ENCODE measurements around the gene GIMAP4. TPM values are rescaled to one million over a fixed set of nuclear protein-coding genes. Genes with fewer than 3 reads are reported as not detected.

Gene GIMAP4
- total and polyA plus RNA-seq, 4 donors, result 3.2 to 75.3 (median 33.6) TPM

- intact Hi-C loops (cut with DNase I), result no loop called here
- Histone ChIP-seq H3K4me3 (ENCODE audit: low read length in 2 of 2) (no peak overlapping the region), H3K36me3 (ENCODE audit: control insufficient read depth in 1 of 2, insufficient read depth in 2 of 2, low read length in 1 of 2) (no peaks in the 10 kb centered on the region), H3K27ac (ENCODE audit: low read depth in 1 of 2, low read length in 2 of 2) (no peak overlapping the region), H3K27me3 (ENCODE audit: control insufficient read depth in 1 of 2, insufficient read depth in 2 of 2, low read length in 1 of 2) (no peaks in the 10 kb centered on the region), H3K9me3 (ENCODE audit: control insufficient read depth, low read length) (peaks cover 4% of the 10 kb centered on the region), H3K4me1 (ENCODE audit: control insufficient read depth in 1 of 2, insufficient read depth in 2 of 2, low read length in 2 of 2) (no peaks in the 10 kb centered on the region)
- no peak for ATAC-seq (ENCODE audit: low FRiP score)
- 0 to 47% methylated on average over 1 of the region's 1 CpG for WGBS, 2 donors
- DNase-seq, result no peak
Measured at GRCh38 chr7:150560486-150560885, 6.7 kb upstream of the GIMAP4 start.

DNA sequence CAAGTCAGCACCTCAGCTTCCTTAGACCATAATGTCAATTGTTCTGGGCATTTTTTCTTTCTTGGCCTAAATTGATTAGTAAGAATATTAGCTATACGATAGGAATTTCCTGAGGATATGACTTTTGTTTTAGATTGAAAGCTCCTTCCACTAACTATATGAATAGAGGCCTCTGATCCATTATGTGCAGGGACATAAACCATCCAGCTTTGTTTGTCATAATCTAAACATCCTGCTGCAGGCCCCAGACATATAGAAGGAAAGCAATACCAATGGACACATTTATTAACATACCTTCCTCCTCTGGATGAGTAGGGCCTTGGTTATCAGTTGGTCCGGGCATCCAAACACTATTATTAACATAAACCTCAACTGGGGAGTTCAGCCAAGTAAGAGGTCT lies 4.3 kb upstream of the GIMAP4 start:
- DNase-seq (no peak), ATAC-seq (ENCODE audit: low FRiP score) (no peak)
- Histone ChIP-seq H3K4me1 (ENCODE audit: control insufficient read depth in 1 of 2, insufficient read depth in 2 of 2, low read length in 2 of 2) (no peaks in the 10 kb centered on the region), H3K9me3 (ENCODE audit: control insufficient read depth, low read length) (peaks cover 4% of the 10 kb centered on the region), H3K4me3 (ENCODE audit: low read length in 2 of 2) (no peak overlapping the region), H3K36me3 (ENCODE audit: control insufficient read depth in 1 of 2, insufficient read depth in 2 of 2, low read length in 1 of 2) (no peaks in the 10 kb centered on the region), H3K27me3 (ENCODE audit: control insufficient read depth in 1 of 2, insufficient read depth in 2 of 2, low read length in 1 of 2) (no peaks in the 10 kb centered on the region), H3K27ac (ENCODE audit: low read depth in 1 of 2, low read length in 2 of 2) (no peak overlapping the region)
- intact Hi-C loops (cut with DNase I), result no loop called here
- WGBS, 2 donors, result 37 to 63% methylated on average over 2 of the region's 2 CpGs

DNA sequence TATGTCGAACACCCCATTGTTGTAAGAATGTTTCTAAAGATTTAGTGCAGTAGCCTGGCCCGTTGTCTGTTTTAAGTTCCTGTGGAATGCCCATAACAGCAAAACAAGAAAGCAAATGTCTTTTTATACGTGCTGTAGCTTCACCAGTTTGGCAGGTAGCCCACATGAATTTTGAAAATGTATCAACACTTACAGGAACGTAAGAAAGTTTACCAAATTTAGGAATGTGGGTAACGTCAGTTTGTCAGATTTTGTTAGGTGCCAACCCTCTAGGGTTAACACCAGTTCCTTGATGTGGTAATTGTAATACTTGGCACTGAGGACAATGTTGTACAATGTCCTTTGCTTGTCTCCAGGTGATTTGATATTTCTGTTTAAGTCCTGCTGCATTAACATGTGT lies 3.2 kb upstream of the GIMAP4 start:
- intact Hi-C loops (cut with DNase I), result no loop called here
- Histone ChIP-seq H3K4me1 (ENCODE audit: control insufficient read depth in 1 of 2, insufficient read depth in 2 of 2, low read length in 2 of 2) (no peaks in the 10 kb centered on the region), H3K27me3 (ENCODE audit: control insufficient read depth in 1 of 2, insufficient read depth in 2 of 2, low read length in 1 of 2) (no peaks in the 10 kb centered on the region), H3K27ac (ENCODE audit: low read depth in 1 of 2, low read length in 2 of 2) (no peak overlapping the region), H3K4me3 (ENCODE audit: low read length in 2 of 2) (no peak overlapping the region), H3K36me3 (ENCODE audit: control insufficient read depth in 1 of 2, insufficient read depth in 2 of 2, low read length in 1 of 2) (no peaks in the 10 kb centered on the region), H3K9me3 (ENCODE audit: control insufficient read depth, low read length) (peaks cover 4% of the 10 kb centered on the region)
- no peak for ATAC-seq (ENCODE audit: low FRiP score)
- DNase-seq, result no peak
- WGBS, 2 donors, result 33 to 45% methylated on average over 5 of the region's 5 CpGs

- H3K4me3 ChIP-seq (ENCODE audit: low read length in 2 of 2), result no peak overlapping the region
- no peaks in the 10 kb centered on the region for H3K4me1 ChIP-seq (ENCODE audit: control insufficient read depth in 1 of 2, insufficient read depth in 2 of 2, low read length in 2 of 2)
- H3K27ac ChIP-seq (ENCODE audit: low read depth in 1 of 2, low read length in 2 of 2), result no peak overlapping the region
- no peaks in the 10 kb centered on the region for H3K27me3 ChIP-seq (ENCODE audit: control insufficient read depth in 1 of 2, insufficient read depth in 2 of 2, low read length in 1 of 2)
- WGBS, 2 donors, result 51 to 60% methylated on average over 3 of the region's 3 CpGs
- H3K36me3 ChIP-seq (ENCODE audit: control insufficient read depth in 1 of 2, insufficient read depth in 2 of 2, low read length in 1 of 2), result no peaks in the 10 kb centered on the region
- peaks cover 4% of the 10 kb centered on the region for H3K9me3 ChIP-seq (ENCODE audit: control insufficient read depth, low read length)
- ATAC-seq (ENCODE audit: low FRiP score), result no peak
- no peak for DNase-seq
- intact Hi-C loops (cut with DNase I), result no loop called here
Measured at GRCh38 chr7:150564566-150564965, 2.6 kb upstream of the GIMAP4 start.

DNA sequence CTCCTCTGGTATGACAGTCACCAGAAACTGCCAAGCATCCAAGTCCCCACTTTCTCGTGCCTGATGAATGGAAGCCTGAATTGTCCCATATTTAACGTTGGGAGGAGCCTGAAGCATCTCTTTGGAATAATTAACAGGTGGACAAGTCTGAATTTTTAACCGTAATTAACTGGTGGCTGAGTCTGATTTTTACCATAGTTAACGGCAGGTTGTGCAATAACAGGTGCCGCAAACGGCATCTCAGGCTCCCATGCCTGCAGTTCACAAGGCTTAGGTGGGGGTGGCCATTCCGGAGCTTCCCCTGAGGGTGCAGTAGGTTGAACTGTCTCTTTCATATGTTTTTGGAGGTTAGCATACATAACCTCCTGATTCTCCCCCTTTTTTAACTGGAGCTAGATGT lies 2.0 kb upstream of the GIMAP4 start:
- Histone ChIP-seq H3K27me3 (ENCODE audit: control insufficient read depth in 1 of 2, insufficient read depth in 2 of 2, low read length in 1 of 2) (no peaks in the 10 kb centered on the region), H3K4me1 (ENCODE audit: control insufficient read depth in 1 of 2, insufficient read depth in 2 of 2, low read length in 2 of 2) (no peaks in the 10 kb centered on the region), H3K27ac (ENCODE audit: low read depth in 1 of 2, low read length in 2 of 2) (no peak overlapping the region), H3K4me3 (ENCODE audit: low read length in 2 of 2) (no peak overlapping the region), H3K9me3 (ENCODE audit: control insufficient read depth, low read length) (peaks cover 4% of the 10 kb centered on the region), H3K36me3 (ENCODE audit: control insufficient read depth in 1 of 2, insufficient read depth in 2 of 2, low read length in 1 of 2) (no peaks in the 10 kb centered on the region)
- 77 to 89% methylated on average over 7 of the region's 7 CpGs for WGBS, 2 donors
- intact Hi-C loops (cut with DNase I), result no loop called here
- ATAC-seq (ENCODE audit: low FRiP score), result no peak
- DNase-seq, result no peak

DNA sequence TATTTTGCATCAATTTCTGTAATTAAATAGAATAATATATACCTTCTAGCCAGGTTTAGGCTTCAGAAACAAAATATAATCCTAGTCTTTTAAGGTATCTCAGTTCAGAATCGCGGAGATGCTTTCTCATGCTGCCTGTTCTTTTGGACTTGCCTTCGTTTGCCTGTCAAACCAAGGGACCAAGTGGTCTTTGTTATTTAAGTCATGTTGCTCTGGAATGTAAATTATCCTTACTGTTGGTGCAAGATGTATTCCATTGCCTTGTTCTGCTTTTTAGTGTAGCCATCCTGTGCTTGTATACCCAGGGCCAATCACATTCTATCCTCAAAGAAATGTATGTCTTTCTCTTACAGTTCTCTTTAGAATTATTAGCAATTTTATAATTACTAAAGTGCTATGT lies 1.1 kb upstream of the GIMAP4 start:
- ATAC-seq (ENCODE audit: low FRiP score), result no peak
- H3K27me3 ChIP-seq (ENCODE audit: control insufficient read depth in 1 of 2, insufficient read depth in 2 of 2, low read length in 1 of 2), result no peaks in the 10 kb centered on the region
- no peak overlapping the region for H3K4me3 ChIP-seq (ENCODE audit: low read length in 2 of 2)
- H3K9me3 ChIP-seq (ENCODE audit: control insufficient read depth, low read length), result peaks cover 4% of the 10 kb centered on the region
- H3K36me3 ChIP-seq (ENCODE audit: control insufficient read depth in 1 of 2, insufficient read depth in 2 of 2, low read length in 1 of 2), result no peaks in the 10 kb centered on the region
- intact Hi-C loops (cut with DNase I), result no loop called here
- 26 to 46% methylated on average over 3 of the region's 3 CpGs for WGBS, 2 donors
- H3K27ac ChIP-seq (ENCODE audit: low read depth in 1 of 2, low read length in 2 of 2), result no peak overlapping the region
- no peak for DNase-seq
- H3K4me1 ChIP-seq (ENCODE audit: control insufficient read depth in 1 of 2, insufficient read depth in 2 of 2, low read length in 2 of 2), result no peaks in the 10 kb centered on the region

DNA sequence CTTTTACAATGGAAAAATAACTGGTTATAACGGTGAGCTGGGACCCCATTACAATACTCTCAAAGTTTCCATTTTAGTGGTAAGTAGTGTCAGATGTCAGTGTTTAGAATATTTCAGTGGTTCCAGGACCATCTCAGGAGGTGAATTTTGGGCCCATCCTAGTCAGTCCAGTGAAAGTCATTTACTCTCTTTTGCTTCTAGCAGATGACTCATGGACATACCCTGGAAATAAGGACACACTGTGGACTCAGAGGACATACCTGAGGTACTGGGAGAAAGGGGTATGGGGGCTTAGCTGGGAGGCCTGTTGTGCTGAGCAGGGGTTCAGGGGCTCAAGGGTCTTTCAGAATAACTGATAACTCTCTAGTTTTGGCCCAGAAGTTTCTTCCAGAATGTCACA lies 618 bp upstream of the GIMAP4 start:
- intact Hi-C loops (cut with DNase I), result no loop called here
- Histone ChIP-seq H3K36me3 (ENCODE audit: control insufficient read depth in 1 of 2, insufficient read depth in 2 of 2, low read length in 1 of 2) (no peaks in the 10 kb centered on the region), H3K27me3 (ENCODE audit: control insufficient read depth in 1 of 2, insufficient read depth in 2 of 2, low read length in 1 of 2) (no peaks in the 10 kb centered on the region), H3K9me3 (ENCODE audit: control insufficient read depth, low read length) (peaks cover 4% of the 10 kb centered on the region), H3K4me3 (ENCODE audit: low read length in 2 of 2) (no peak overlapping the region), H3K27ac (ENCODE audit: low read depth in 1 of 2, low read length in 2 of 2) (no peak overlapping the region), H3K4me1 (ENCODE audit: control insufficient read depth in 1 of 2, insufficient read depth in 2 of 2, low read length in 2 of 2) (no peaks in the 10 kb centered on the region)
- 86 to 88% methylated on average over 1 of the region's 1 CpG for WGBS, 2 donors
- no peak for DNase-seq
- no peak for ATAC-seq (ENCODE audit: low FRiP score)

GRCh38 chr7:150567871-150568301 lies 696 bp downstream of the GIMAP4 start:
- ATAC-seq (ENCODE audit: low FRiP score) (no peak), DNase-seq (no peak)
- no peaks in the 10 kb centered on the region for H3K27me3 ChIP-seq (ENCODE audit: control insufficient read depth in 1 of 2, insufficient read depth in 2 of 2, low read length in 1 of 2)
- no peaks in the 10 kb centered on the region for H3K36me3 ChIP-seq (ENCODE audit: control insufficient read depth in 1 of 2, insufficient read depth in 2 of 2, low read length in 1 of 2)
- H3K4me3 ChIP-seq (ENCODE audit: low read length in 2 of 2), result no peak overlapping the region
- intact Hi-C loops (cut with DNase I), result no loop called here
- H3K9me3 ChIP-seq (ENCODE audit: control insufficient read depth, low read length), result peaks cover 4% of the 10 kb centered on the region
- 27 to 47% methylated on average over 3 of the region's 3 CpGs for WGBS, 2 donors
- no peak overlapping the region for H3K27ac ChIP-seq (ENCODE audit: low read depth in 1 of 2, low read length in 2 of 2)
- no peaks in the 10 kb centered on the region for H3K4me1 ChIP-seq (ENCODE audit: control insufficient read depth in 1 of 2, insufficient read depth in 2 of 2, low read length in 2 of 2)

- Histone ChIP-seq H3K4me1 (ENCODE audit: control insufficient read depth in 1 of 2, insufficient read depth in 2 of 2, low read length in 2 of 2) (no peaks in the 10 kb centered on the region), H3K4me3 (ENCODE audit: low read length in 2 of 2) (no peak overlapping the region), H3K36me3 (ENCODE audit: control insufficient read depth in 1 of 2, insufficient read depth in 2 of 2, low read length in 1 of 2) (no peaks in the 10 kb centered on the region), H3K27me3 (ENCODE audit: control insufficient read depth in 1 of 2, insufficient read depth in 2 of 2, low read length in 1 of 2) (no peaks in the 10 kb centered on the region), H3K27ac (ENCODE audit: low read depth in 1 of 2, low read length in 2 of 2) (no peak overlapping the region), H3K9me3 (ENCODE audit: control insufficient read depth, low read length) (peaks cover 4% of the 10 kb centered on the region)
- 29 to 78% methylated on average over 2 of the region's 2 CpGs for WGBS, 2 donors
- no peak for ATAC-seq (ENCODE audit: low FRiP score)
- DNase-seq, result no peak
- intact Hi-C loops (cut with DNase I), result no loop called here
Measured at GRCh38 chr7:150568714-150569113, 1.5 kb downstream of the GIMAP4 start.
